ENCODE measurements around the gene ROBO2.

The ROBO2 gene

DNA sequence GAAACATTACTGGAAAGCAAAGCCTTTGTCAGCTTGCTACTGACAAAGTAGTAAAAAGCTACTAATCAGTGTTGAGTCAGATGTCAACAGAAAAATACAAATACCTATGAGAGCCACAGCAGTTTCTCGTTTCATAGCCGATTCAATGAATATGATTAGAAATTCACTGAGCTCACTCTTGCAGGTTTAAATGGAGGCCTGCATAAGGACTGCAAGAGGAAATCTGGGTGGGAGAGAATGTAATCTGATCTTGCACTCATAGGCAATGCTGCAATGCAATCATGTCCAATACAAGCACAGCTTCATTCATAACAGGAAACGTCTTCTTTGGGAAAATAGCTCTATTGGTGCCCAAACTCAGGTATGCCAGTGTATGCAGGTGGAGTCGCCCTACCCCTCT lies 608.8 kb downstream of the ROBO2 start:
- Histone ChIP-seq H3K4me1 (no peaks in the 10 kb centered on the region), H3K27ac (no peak overlapping the region), H3K9me3 (no peaks in the 10 kb centered on the region), H3K9ac (no peak overlapping the region), H3K27me3 (no peaks in the 10 kb centered on the region), H3K36me3 (no peaks in the 10 kb centered on the region), H3K4me2 (no peak overlapping the region), H4K20me1 (no peaks in the 10 kb centered on the region), H3K4me3 (no peak overlapping the region)
- TF ChIP-seq Cebpa-rat (IDR thresholded peaks at IDR 0.05) = no peak

DNA sequence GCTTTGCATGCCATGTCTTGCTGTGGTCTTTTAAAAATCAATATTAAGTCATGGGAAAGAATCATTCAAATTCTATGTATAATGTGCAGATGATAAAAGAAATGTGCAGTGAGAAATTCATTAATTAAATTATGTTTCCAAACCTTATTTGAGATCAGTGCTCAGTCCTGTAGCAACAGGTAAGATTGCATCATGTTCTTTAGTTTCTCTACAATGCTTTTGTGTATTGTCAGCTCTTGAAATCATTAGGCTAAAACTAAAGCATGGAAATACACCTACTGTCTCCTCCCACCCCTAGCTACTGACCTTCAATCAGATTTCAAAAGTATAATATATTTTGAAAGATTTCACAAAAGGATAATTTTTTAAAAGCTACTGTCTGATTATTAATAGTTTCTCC lies 612.7 kb downstream of the ROBO2 start:
- TF ChIP-seq Cebpa-rat (IDR thresholded peaks at IDR 0.05) = no peak
- Histone ChIP-seq H3K9ac (no peak overlapping the region), H3K4me3 (no peak overlapping the region)

DNA sequence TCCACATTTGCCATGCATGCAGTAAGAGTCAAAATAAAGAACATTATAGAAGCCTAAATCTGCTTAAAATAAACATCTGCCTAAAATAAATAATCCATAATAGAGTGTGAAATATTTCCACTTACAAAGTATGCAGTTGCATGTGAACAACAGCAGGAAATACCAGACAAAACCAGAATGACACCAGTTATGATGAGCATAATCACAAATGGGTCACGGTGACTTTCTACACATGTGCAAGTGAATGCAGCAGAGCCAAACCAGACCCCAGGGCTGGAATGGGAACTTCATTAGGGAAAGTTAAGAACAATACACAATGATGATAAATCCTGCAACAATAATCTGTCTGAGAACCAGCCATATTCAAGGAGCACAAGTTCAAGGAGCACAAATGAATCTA lies 615.5 kb downstream of the ROBO2 start:
- H3K9ac ChIP-seq = no peak overlapping the region
- H3K9me3 ChIP-seq = peaks cover 9% of the 10 kb centered on the region
- no peaks in the 10 kb centered on the region for H3K4me1 ChIP-seq
- no peak overlapping the region for H3K27ac ChIP-seq
- H4K20me1 ChIP-seq = no peaks in the 10 kb centered on the region
- H3K4me3 ChIP-seq = no peak overlapping the region
- H3K4me2 ChIP-seq = no peak overlapping the region
- no peaks in the 10 kb centered on the region for H3K27me3 ChIP-seq
- H3K36me3 ChIP-seq = no peaks in the 10 kb centered on the region
- TF ChIP-seq Cebpa-rat (IDR thresholded peaks at IDR 0.05) = no peak

More for the DNA sequence above, 612.7 kb downstream of the ROBO2 start:
- H3K4me1 ChIP-seq = no peaks in the 10 kb centered on the region
- no peak overlapping the region for H3K27ac ChIP-seq
- H3K27me3 ChIP-seq = no peaks in the 10 kb centered on the region
- H3K4me2 ChIP-seq = no peak overlapping the region
- H3K9me3 ChIP-seq = no peaks in the 10 kb centered on the region
- H4K20me1 ChIP-seq = no peaks in the 10 kb centered on the region
- no peaks in the 10 kb centered on the region for H3K36me3 ChIP-seq

DNA sequence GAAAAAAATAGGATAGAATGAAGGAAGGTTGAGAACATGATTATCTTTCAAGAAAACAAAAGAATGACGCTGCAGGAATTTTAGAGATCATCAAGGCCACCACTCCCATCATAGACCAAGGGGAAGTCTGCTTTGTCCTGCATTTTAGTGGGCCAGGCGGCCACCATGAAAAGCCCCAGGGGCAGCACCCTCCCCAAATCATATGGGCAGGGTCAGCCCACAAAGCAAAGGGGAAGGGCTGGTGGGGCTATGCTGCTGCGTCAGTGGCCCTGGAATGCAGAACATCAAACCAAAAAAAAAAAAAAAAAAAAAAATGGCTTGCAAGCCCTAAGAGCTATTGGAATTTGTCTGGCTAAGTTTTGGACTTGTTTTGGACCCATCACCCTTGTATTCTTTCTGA lies 620.8 kb downstream of the ROBO2 start:
- no peaks in the 10 kb centered on the region for H3K4me1 ChIP-seq
- no peaks in the 10 kb centered on the region for H3K36me3 ChIP-seq
- no peak overlapping the region for H3K9ac ChIP-seq
- H3K27ac ChIP-seq = no peak overlapping the region
- no peaks in the 10 kb centered on the region for H4K20me1 ChIP-seq
- no peak overlapping the region for H3K4me2 ChIP-seq
- no peak overlapping the region for H3K4me3 ChIP-seq
- no peak for TF ChIP-seq Cebpa-rat (IDR thresholded peaks at IDR 0.05)
- H3K9me3 ChIP-seq = peaks cover 10% of the 10 kb centered on the region
- no peaks in the 10 kb centered on the region for H3K27me3 ChIP-seq

DNA sequence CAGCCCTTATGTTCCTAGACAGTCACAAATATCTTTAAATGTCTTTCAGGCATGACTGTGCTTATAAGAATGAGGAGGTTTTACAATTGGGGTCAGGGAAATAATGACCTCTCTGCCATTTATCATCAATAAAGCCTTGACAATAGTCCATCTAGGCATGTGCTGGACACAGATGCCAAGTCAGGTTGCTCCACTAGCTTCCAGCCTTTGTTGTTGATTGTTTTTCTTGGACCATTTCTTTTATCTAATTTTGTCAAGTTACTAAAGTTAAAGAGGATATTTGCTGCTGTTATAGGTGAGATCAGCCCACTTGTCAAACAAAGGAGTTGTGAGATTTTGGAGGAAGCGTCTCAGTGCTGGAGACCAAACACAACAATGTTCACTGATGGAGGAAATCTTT lies 628.0 kb downstream of the ROBO2 start:
- Histone ChIP-seq H3K9me3 (no peaks in the 10 kb centered on the region), H3K27ac (no peak overlapping the region), H4K20me1 (no peaks in the 10 kb centered on the region), H3K36me3 (no peaks in the 10 kb centered on the region), H3K9ac (no peak overlapping the region), H3K4me1 (no peaks in the 10 kb centered on the region), H3K4me2 (no peak overlapping the region), H3K4me3 (no peak overlapping the region), H3K27me3 (no peaks in the 10 kb centered on the region)
- TF ChIP-seq Cebpa-rat (IDR thresholded peaks at IDR 0.05) = no peak

DNA sequence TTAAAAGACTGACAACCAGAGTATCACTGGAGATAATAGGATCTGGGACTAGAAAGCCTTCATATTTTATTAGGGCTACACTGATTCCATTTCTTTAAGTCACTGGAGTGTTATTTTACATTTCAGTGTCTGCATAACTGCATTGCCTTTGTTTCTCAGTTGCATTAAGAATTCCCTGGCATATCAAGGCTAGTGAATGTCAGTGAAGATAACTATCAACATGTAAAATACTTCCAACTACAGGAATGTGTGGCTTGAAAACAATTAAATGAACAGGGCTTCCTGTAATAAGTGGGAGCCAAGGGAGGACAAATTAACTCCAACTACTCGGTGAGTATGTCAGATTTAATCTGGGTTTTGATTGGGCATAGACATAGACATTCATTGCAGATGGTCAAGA lies 628.5 kb downstream of the ROBO2 start:
- no peaks in the 10 kb centered on the region for H3K9me3 ChIP-seq
- H3K4me1 ChIP-seq = no peaks in the 10 kb centered on the region
- H3K4me3 ChIP-seq = no peak overlapping the region
- no peaks in the 10 kb centered on the region for H4K20me1 ChIP-seq
- H3K27ac ChIP-seq = no peak overlapping the region
- no peaks in the 10 kb centered on the region for H3K27me3 ChIP-seq
- H3K36me3 ChIP-seq = no peaks in the 10 kb centered on the region
- no peak for TF ChIP-seq Cebpa-rat (IDR thresholded peaks at IDR 0.05)
- no peak overlapping the region for H3K4me2 ChIP-seq
- no peak overlapping the region for H3K9ac ChIP-seq

DNA sequence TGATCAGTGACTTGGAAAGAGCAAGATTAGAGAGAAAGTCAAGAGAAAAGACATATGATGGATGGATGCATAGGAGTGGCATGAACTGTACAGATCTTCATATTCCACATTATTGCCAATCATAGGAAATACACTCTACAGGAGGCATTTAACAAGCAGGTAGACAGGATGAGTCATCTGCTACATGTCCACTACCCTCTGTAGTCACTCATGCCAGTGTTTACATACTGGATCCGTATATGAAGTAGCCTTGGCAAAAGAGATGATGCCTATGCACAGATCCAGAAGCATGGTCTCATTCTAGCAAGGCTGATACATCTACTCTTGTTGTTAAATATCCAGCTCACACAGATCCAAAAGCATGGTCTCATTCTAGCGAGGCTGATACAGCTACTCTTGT lies 632.1 kb downstream of the ROBO2 start:
- Histone ChIP-seq H4K20me1 (no peaks in the 10 kb centered on the region), H3K27me3 (no peaks in the 10 kb centered on the region), H3K27ac (no peak overlapping the region), H3K4me1 (no peaks in the 10 kb centered on the region), H3K9me3 (no peaks in the 10 kb centered on the region), H3K36me3 (no peaks in the 10 kb centered on the region), H3K9ac (no peak overlapping the region), H3K4me2 (no peak overlapping the region), H3K4me3 (no peak overlapping the region)
- no peak for TF ChIP-seq Cebpa-rat (IDR thresholded peaks at IDR 0.05)

DNA sequence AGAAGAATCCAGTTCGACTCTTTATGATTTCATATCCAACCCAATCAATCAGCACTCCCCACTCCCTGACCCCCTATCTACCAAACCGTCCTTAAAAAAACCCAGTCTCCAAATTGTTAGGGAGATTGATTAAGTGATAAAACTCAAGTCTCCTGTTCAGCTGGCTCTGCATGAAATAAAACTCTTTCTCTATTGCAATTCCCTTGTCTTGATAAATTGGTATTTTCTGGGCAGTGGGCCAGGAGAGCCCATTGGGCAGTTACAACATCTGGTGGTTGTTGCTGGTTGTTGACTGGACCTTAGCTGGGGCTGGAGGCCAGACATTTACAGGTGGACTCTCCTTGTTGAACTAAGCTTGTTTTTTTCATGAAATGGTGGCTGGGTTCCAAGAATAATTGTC lies 642.3 kb downstream of the ROBO2 start:
- no peak overlapping the region for H3K4me2 ChIP-seq
- TF ChIP-seq Cebpa-rat (IDR thresholded peaks at IDR 0.05) = no peak
- no peaks in the 10 kb centered on the region for H3K36me3 ChIP-seq
- H3K9ac ChIP-seq = no peak overlapping the region
- no peak overlapping the region for H3K27ac ChIP-seq
- no peaks in the 10 kb centered on the region for H4K20me1 ChIP-seq
- H3K4me1 ChIP-seq = no peaks in the 10 kb centered on the region
- no peaks in the 10 kb centered on the region for H3K27me3 ChIP-seq
- no peak overlapping the region for H3K4me3 ChIP-seq
- peaks cover 19% of the 10 kb centered on the region for H3K9me3 ChIP-seq

DNA sequence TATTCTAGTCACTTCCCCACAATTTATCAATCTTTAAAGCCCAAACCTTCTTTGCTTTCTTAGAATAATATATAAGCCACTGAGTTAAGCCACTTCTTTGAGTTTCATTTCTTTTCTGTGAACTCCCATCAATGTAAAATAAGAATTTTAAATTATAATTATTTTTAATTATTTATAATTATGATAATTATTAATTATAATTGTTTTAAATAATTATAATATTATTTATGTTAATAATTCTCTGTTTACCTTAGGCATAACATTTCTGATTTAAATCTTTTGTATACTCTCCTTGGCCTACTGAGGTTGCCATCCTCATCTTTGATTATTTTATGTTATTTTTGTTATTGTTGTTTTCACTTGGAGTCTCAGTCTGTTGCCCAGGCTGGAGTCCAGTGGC lies 644.2 kb downstream of the ROBO2 start:
- no peak for TF ChIP-seq Cebpa-rat (IDR thresholded peaks at IDR 0.05)

DNA sequence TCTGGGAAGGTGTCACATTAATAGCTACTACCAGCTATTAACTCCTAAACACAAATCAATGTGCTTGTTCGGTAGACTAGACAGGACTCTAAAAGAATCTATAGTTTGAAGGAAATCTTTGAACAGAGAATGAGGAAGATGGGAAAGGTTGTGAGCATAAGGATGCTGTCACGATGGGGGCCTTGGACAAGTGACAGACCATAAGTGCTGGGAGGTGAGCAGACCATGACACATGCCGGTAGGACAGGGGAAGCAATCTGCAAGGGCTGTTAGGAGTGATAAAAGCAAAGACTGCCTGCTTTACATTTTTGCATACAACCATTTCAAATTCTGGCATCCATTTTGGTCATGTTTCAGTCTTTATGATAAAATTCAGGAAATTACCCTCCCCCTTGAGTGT lies 645.8 kb downstream of the ROBO2 start:
- H3K27ac ChIP-seq = no peak overlapping the region
- H3K4me1 ChIP-seq = no peaks in the 10 kb centered on the region
- no peaks in the 10 kb centered on the region for H4K20me1 ChIP-seq
- TF ChIP-seq Cebpa-rat (IDR thresholded peaks at IDR 0.05) = no peak
- no peak overlapping the region for H3K4me3 ChIP-seq
- no peaks in the 10 kb centered on the region for H3K27me3 ChIP-seq
- no peaks in the 10 kb centered on the region for H3K36me3 ChIP-seq
- H3K4me2 ChIP-seq = no peak overlapping the region
- peaks cover 19% of the 10 kb centered on the region for H3K9me3 ChIP-seq
- H3K9ac ChIP-seq = no peak overlapping the region

More for the DNA sequence above, 644.2 kb downstream of the ROBO2 start:
- Histone ChIP-seq H3K9me3 (peaks cover 19% of the 10 kb centered on the region), H3K36me3 (no peaks in the 10 kb centered on the region), H3K27ac (no peak overlapping the region), H3K4me1 (no peaks in the 10 kb centered on the region), H3K4me2 (no peak overlapping the region), H3K27me3 (no peaks in the 10 kb centered on the region), H4K20me1 (no peaks in the 10 kb centered on the region), H3K4me3 (no peak overlapping the region), H3K9ac (no peak overlapping the region)

DNA sequence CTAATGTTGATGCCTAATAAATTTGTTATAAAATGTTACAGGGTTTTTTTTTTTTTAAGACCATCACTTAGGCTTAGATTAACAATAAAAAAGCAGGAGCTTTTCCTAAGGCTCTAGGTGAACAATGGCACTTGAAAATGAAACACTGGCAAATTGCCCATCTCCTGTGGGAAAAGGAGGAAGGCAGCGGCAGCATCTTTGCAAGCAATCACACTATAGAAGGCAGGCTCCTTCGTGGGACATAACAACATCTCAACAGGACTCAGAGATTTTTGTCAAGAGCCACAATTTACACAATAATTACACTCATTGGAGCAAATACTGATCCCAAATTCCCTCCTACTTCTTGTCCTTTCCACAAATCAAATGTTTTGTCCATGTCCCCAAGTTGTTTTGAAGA lies 646.7 kb downstream of the ROBO2 start:
- H3K4me3 ChIP-seq = no peak overlapping the region
- H3K36me3 ChIP-seq = no peaks in the 10 kb centered on the region
- H3K9me3 ChIP-seq = peaks cover 17% of the 10 kb centered on the region
- H4K20me1 ChIP-seq = no peaks in the 10 kb centered on the region
- no peaks in the 10 kb centered on the region for H3K4me1 ChIP-seq
- TF ChIP-seq Cebpa-rat (IDR thresholded peaks at IDR 0.05) = no peak
- no peak overlapping the region for H3K9ac ChIP-seq
- H3K4me2 ChIP-seq = no peak overlapping the region
- H3K27ac ChIP-seq = no peak overlapping the region
- H3K27me3 ChIP-seq = no peaks in the 10 kb centered on the region
